ENCODE results near the gene CCDC124. TPM values are rescaled to one million over a fixed set of nuclear protein-coding genes. Genes with fewer than 3 reads are reported as not detected.

The CCDC124 gene
- total RNA-seq, 1 donor from 2014 or later = 27.2 TPM

DNA sequence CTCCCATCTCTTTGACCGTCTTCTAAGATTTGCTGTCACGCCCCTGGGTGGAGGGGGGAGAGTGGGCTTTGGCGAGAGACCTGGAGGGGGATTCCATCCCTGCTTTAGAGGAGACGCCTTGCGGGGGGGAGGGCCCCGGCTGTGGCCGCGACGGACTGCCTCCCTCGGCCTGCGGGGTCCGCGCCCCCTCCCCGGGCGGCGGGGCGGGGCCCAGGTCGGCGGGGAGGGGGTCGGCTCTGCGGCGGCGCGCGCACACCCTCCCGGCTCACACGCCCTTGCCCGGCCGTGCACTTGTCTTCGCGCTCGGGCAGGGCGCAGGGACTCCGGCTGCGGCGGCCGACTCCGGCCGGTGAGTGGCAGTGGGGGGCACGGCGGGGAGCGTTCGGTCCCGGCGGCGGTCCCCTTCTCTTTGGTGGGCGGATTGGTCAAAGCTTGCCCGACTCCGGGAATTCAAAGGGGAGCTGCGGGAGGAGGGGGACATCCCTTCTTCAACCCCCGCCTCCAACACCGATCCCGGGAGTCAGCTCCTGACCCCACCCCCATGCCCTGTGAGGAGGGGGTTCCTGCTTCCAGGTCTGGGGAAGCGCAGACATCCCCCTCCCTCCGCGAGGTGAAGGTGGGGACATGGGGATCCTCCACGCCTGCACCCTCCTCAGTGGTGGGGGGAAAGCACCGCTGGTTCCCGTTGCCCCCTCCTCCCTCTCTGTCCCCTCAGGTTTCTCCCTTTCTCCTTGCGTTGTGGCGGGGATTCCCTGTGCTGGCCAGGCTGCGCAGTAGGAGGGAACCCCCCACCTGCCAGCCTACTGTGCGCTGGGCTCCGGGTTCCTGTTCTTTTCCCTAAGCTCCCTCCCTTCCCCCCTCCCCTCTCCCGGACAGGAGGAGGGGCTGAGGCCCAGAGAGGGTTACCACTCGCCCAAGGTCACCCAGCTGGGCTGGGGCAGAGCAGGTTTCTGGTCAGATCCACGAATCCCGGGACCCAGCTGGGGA, 19.5 kb downstream of the CCDC124 start:
- DNase-seq (ENCODE audit: low read depth in 2 of 2) = no peak

DNA sequence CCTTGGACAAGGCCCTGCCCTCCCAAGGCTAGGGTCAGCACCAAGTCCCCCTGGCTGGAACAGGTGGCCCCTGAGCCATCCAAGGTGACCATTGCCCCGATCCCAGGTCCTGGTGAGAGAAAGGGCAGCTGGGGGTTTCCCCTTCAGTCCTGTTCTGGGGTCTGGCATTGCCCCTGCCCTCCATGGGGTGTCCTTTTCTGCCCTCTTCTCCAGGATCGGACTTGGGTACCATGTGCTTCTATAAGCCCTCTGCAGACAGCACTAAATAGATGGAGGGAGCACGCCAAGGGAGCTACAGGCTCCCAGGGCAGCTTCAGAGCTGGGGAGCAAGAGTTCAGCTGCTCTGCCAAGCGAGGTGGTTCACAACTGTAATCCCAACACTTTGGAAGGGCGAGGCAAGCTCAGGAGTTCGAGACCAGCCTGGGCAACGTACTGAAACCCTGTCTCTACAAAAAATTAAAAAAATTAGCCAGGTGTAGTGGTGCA, 20.5 kb downstream of the CCDC124 start:
- no peak for DNase-seq (ENCODE audit: low read depth in 2 of 2)

DNA sequence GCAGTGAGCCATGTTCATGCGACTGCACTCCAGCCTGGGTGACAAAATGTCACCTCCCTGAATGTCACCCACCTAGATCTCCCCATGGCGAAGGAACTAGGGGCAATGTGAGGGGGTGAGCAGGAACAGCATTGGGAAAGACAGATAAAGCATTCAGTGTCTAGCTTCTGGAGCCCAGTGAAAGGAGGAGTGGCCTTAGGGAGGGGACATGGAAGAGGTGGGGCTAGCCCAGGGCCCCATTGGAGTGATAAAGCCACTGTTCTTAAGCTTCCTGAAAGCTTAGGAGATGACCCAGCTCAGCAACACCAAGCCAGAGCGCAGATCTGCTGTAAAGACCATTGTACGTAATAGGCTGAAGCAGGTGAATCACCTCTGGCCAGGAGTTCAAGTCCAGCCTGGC, 21.1 kb downstream of the CCDC124 start:
- no peak for DNase-seq (ENCODE audit: low read depth in 2 of 2)

DNA sequence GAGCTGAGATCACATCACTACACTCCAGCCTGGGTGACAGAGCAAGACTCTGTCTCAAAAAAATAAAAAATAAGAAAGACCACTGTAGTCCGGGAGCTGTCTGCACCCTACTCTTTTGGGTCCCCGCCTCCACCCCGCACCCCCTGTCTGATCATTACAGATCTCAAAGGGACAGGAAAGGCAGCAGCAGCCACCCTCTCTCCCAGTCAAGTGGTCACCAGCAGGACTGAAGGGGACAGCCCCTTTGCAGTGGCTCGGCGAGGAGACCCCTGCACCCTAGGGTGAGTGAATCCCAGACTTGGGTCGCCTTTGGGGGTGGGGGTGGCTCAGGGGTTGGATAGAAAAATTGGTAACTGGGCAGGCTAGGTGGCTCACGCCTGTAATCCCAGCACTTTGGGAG, 21.6 kb downstream of the CCDC124 start:
- DNase-seq (ENCODE audit: low read depth in 2 of 2) = no peak

DNA sequence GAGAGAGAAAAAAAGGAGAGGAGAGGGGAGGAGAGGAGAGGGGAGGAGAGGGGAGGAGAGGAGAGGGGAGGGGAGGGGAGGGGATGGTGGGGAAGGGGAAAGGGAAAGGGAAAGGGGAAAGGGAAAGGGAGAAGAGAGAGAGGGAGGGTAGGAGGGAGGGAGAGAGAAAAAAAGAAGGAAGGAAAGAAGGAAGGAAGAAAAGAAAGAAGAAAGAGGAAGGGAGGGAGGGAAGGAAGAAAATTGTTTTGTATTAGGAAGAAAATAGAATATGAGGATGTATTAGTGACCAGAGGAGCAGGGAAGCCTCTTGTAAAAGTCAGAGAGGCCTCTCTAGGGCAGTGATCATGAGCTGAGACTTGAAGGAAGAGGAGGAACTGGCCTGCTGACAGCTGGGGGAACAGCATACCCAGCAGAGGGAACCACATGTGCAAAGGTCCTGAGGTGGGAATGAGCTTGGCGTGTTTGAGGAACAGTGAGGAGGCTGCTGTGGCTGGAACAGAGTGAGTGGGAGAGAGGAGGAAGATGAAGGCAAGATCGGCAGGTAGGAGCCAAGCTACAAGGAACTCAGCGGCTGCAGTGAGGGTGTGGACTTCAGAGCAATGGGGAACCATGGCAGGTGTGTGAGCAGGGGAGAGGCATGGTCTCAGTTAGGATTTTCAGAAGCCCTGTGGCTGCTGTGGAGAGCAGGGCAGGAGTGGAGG, 24.5 kb downstream of the CCDC124 start:
- no peak for DNase-seq (ENCODE audit: low read depth in 2 of 2)

DNA sequence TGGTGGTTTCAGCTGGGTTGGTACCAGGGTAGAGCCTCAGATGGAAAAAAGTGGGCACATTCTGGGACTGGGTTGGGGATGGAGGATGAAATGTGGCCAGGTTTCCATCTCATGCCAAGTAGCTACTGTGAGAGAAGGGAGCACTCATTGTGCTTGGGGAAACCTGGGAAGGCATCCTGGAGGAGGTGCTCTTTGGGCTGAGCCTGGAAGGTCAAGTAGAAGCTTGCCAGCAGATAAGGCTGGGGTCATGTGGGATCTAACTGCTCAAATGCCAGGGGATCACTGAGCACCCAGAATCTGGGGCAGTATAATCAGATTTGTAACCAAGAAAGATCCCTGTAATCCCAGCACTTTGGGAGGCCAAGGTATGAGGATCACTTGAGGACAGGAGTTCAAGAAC, 25.1 kb downstream of the CCDC124 start:
- DNase-seq (ENCODE audit: low read depth in 2 of 2) = no peak

DNA sequence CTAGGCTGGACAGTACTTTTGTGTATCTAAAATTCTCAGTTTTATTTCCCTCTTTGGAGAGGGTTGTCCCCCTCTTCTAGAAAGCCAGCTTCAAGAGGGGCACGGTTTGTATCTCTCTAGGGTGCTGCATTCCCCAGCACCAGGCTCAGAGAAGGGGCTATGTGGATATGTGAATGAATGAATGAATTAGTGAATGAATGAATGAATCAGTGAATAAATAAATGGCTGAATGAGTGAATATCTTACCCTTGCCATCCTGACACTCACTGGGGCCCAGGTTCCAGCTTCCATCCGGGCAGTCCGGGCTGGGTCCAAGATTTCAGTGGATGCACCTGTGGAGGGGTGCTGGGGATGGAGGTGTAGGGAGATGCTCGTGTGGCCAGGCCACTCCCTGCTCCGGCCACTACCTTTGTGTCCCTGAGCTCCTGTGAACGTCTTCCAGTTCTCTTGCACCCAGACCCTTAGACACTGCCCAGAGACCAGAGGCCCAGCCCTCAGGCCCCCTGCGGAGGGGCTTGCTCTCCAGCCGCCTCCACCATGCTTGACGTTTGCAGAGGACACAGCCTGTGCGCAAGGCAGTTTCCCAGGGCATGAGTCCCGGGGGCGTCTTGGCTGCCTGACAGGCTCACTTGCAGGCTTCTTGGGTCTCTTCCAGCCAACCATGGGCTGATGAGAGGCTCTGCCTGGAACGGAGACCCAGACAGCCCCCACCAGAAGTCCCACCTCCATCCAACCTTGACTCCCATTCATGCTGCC, 31.3 kb downstream of the CCDC124 start:
- no peak for DNase-seq (ENCODE audit: low read depth in 2 of 2)

DNA sequence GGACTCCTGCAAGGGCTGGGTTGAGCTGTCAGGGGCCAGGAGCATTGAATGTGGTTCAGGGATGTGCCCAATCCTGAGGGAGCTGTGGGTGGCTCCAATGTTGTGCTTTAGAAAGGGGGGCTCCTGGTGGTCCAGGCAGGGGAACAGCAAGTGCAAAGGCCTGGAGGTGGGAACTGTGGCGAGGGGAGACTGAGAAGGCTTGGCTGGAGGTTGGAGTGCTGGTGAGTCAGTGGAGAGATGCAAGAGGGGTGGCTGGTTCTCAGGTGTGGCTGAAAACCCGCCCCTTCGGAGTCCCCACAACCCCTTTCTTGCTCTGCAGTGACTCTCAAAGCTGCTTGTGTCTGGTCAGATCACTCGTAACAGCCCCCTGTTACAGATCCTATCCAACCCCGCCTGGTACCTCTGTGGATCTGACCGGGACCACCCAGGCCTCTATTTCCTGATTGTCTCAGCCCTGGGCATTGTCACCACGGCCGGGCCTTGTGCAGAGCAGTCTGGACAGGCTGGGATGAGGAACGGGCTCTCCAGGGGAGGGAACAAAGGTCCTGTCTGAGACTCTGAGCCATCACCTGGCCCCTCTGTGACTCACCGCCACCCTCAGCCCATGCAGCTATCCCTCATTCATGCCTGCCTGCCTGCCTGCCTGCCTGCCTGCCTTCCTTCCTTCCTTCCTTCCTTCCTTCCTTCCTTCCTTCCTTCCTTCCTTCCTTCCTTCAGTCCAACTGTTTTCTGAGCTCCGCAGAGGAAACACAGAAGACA, 32.7 kb downstream of the CCDC124 start:
- no peak for DNase-seq (ENCODE audit: low read depth in 2 of 2)

DNA sequence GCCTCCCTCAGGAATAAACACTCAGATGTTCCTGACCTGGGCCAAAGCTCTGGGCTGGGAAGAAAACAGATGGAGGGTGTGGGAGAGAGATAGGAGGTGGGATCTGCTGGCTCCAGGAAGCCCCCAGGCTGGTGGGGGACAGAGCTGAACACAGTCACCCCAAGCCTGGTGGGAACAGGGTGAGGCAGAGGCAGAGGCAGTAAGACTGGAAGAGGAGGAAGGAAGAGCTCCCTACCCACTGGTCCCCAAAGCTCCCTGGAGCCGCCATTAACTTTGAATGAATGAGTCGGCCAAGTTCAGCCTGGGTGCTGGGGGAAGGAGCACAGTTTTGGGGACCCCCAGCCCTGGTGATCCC, 33.3 kb downstream of the CCDC124 start:
- DNase-seq (ENCODE audit: low read depth in 2 of 2) = no peak

DNA sequence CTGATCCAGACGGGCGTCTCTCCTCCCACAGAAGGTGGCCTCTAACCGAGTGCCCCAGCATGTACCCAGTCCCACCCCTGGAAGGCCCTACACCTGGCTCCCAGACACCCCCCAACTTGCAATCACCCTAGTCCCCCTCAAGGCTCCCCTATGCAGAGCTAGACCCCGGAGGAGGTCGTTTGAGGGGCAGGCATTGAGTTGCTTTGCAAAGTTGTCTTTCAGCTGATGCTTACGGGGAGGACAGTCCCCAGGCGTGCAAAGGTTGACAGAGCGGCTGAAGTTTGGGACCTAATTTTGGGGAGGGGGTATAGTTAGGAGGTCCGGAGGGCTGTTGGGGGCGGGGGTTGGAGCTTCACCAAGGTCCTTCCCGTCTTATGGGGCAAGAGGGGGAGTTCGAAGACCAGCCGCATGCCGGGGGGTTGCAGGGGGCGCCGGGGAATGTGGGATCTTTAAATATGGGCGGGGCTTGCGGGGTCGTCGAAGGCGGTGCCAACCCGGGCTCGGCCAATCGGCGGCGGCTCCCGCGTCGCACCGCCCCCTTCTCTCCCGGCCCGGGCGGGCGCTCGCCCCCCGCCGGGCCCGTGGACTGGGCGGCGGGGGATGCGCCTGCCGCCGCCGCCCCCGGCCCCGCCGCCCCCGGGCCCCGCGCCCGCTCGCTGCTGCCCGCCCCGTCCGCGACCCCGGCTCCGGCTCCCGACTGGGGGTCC, 33.9 kb downstream of the CCDC124 start, which contains the start of gene KCNN1:
TSS of gene KCNN1 (plus strand) at position 558 of the 707 bp plus-strand sequence. CDS start 6,782 bp downstream, outside the sequence.
- DNase-seq (ENCODE audit: low read depth in 2 of 2) = no peak

DNA sequence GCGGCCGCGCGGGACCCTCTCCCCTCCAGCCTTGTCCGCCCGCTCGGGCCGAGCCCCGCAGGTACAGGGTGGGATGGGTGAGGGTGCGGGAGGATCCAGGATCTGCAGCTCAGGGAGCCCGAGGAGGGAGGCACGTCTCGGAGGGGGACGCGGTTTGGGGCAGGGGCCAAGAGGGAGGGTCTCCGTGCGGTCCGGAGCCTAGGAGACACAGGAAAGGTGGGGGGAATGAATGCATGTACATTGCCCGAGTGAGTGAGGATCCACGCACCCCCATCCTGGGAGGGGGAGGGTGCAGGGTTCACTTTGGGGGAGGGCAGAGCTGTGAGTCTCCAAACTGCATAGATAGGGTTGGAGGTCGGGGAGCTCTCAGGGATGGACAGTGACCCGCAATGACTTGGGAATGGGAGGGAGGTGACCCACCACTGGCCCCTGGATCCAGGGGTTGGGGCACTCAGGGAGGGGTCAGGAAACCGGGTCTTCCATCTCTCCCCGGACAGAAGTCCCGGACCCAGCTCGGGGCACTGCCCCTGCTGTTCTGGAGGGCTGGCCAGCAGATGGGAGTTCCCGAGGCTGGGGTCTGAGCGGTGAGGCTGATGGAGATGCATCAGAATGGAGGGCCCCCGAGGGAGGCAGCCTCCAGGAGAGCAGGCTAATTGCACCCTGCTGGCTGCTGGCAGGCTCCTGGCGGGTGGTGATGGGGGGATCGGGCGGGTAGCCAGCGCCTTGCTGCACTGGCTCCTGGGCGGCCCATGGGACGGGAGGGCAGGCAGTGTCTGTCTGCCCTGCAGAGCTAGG, 34.6 kb downstream of the CCDC124 start:
- no peak for DNase-seq (ENCODE audit: low read depth in 2 of 2)

DNA sequence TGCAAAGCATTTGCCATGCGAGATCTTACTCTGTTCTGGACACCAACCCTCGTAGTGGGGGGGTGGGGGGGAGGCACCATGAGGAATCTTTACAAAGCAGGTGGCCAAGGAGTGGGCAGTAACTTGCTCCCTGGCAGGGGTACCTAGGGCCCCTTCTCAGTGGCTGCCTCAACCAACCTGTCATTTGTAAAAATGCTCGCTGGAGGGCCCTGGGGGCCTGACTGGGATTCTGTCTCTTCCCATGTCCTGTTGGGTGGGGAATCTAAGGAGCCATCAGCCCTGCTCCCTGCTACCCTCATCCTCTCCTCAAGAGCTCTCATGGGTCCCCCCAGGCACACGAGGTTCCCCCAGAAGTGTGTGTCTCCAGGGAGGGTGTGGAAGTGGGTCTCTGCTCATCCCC, 35.5 kb downstream of the CCDC124 start:
- DNase-seq (ENCODE audit: low read depth in 2 of 2) = no peak

DNA sequence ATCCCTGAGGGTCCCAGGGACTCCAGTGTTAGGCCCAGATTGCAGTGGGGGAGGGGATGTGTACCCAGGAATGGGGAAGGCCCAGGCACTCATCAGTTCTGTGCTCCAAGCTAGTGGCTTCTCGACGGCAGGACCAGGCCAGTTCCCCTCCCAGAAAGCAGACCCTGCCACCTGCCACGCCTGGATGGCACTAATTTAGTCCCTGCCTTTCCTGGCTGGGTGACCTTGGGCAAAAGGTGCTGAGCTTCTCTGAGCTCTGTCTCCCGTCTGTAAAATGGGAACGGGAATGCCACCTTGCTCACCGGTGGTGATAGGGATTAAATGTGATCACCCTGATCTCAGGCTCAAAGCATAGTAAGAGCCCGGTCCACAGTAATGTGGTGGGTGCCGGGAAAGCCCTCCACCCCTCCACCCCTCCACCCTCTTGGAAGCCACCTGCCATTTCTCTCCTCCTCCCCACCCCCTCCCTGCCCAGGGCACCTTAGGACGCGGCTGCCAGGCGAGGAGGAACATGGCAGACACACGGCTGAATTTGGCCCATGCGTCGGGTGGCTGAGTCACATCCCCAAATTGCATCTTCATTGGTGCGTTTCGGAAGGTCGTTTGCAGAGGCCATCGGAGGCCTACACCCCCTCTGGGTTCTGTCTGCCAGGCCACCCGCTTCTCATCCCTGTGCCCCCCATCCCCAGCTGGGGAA, 36.4 kb downstream of the CCDC124 start:
- DNase-seq (ENCODE audit: low read depth in 2 of 2) = no peak

DNA sequence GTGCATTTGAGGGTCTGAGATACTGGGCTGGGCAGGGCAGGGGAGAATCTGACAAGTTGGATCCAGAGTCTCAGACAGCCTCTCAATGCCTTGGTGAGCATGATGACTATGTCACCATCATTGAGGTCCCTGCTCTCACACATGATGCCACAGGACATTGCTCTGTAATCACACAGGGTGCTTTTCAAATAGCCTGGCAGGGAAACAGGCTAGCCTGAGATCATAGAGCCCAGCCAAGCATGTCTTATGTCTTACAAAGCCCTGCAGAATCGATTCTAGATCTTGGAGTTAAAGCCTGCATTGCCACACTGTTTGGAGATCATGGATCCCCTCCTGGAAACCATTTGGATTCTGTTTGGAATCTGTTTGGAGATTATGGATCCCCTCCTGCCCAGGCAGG, 39.4 kb downstream of the CCDC124 start:
- DNase-seq (ENCODE audit: low read depth in 2 of 2) = no peak

DNA sequence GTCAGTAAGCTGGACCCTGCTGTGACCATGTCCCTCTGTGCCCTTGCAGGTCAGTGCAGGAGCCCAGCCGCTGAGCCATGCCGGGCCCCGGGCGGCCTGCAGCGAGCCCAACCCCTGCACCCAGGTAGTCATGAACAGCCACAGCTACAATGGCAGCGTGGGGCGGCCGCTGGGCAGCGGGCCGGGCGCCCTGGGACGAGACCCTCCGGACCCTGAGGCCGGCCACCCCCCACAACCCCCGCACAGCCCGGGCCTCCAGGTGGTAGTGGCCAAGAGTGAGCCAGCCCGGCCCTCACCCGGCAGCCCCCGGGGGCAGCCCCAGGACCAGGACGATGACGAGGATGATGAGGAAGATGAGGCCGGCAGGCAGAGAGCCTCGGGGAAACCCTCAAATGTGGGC, 40.9 kb downstream of the CCDC124 start:
- DNase-seq (ENCODE audit: low read depth in 2 of 2) = no peak

DNA sequence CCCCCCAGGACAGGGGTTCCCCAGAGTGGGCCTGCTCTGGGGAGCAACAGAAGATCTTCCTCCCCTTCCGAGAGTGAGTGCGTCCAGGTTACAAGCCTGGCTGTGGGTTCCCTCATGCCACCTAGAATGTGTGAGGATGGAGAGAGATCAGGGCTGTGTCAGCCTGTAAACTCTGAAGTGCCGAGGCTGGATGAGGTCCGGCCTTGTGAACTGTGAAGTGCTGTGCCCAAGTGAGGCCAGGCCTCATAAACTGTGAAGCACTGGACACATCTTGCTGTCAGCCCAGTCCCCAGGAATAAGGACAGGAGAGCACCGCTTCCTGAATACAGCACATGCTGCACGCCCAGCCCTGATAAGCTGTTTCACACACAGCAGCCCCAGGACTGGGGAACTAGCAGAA, 41.7 kb downstream of the CCDC124 start:
- DNase-seq (ENCODE audit: low read depth in 2 of 2) = no peak

DNA sequence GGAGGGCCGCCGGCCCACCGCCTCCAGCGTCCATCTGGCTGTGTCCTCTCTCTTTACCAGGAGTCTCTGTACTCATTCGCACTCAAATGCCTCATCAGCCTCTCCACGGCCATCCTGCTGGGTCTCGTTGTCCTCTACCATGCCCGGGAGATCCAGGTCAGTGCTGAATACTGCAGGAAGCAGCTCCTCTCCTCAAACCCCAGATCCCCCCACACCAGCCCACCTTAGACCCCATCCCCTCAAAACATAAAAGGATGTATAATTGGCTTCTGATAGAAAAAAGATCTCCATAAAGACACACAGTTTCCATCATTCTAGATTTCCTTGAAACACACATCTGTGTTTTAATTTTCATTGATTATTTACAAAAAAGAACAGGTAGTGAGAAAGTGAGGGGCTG, 42.2 kb downstream of the CCDC124 start:
- DNase-seq (ENCODE audit: low read depth in 2 of 2) = no peak

DNA sequence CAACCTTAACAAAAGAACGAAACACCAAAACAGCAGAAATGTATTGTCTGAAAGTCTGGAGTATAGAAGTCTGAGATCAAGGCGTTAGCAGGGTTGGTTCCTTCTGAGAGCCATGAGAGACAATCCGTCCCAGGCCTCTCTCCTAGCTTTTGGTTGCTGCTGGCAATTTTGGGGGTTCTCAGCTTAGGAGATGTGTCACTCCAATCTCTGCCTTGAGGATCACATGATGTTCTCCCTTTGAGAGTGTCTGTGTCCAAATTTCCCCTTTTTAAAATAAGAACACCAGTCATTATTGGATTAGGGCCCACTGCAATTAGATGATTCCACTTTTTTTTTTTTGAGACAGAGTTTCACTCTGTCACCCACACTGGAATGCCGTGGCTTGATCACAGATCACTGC, 44.2 kb downstream of the CCDC124 start:
- no peak for DNase-seq (ENCODE audit: low read depth in 2 of 2)

DNA sequence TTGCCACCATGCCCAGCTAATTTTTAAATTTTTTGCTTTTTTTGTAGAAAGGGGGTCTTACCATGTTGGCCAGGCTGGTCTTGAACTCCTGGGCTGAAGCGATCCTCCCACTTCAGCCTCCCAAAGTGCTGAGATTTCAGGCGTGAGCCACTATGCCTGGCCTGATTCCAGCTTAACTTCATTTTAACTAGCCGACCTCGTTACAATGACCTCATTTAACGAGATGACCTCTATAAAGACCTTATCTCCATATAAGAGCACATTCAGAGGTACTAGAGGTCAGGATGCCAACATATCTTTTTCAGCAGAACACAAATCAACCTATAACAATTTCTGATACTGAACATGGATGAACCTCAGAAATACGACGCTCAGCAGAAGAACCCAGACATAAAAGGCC, 44.7 kb downstream of the CCDC124 start:
- no peak for DNase-seq (ENCODE audit: low read depth in 2 of 2)
